ENCODE results near the gene ARHGAP35.
A peak's percentile ranks its signal among the peaks of the same experiment; 100 is the strongest.
"Not testable (repeated sequence)": the region's sequence is repeated elsewhere in the genome, so short reads cannot be mapped to it uniquely, and the experiment has no call there.

ARHGAP35 gene

GRCh38 chr19:46860846-46861690 lies at the start of gene ARHGAP35:
TSS of gene ARHGAP35 (plus strand) at chr19:46860997. CDS start at chr19:46918676, 57,679 bp downstream.
- peak; percentile 85 for DNase-seq (ENCODE audit: low spot score)

DNA sequence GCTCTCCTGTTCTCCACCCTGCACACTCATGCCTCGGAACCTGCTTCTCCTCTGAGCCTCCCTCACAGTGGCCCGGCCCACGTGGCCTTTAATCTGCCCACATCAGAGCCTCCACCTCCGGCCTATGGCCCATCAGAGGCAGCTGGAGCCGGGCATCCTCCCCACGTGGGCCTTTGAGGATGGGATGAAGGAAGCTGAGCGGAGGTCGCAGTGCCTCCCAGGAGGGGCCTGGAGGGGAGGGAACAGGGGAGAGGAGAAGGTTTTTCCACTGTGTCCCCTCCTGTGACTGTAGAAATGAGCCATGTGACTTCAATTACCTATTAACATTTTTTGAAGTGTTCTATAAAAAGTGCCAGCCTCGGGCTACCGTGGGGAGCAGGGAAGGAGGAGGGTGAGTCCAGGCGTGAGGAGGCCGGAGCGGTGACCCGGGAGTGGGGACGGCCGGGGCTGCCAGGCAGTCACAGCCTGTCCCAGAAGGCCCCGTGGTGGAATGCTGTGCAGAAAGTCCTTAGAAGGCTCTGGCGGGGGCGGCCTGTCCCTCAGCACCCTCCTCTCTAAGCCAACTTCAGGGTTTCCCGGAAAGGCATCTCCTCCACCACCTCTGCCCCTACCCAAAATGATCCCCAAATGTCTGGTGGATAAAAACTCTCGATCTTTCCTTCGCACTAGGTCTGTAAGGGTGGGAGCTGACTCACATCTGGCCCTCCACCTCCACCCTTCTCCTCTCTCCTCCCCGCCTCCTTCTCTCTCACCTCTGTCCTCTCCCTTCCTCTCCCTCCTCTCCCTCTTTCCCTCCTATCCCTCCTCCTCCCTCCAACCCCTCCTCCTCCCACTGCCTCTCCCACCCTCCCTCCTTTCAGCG lies 47.6 kb upstream of the ARHGAP35 start:
- DNase-seq (ENCODE audit: low spot score): no peak

- no peak for DNase-seq (ENCODE audit: low spot score)
Measured at GRCh38 chr19:46813839-46814358, 46.9 kb upstream of the ARHGAP35 start.

GRCh38 chr19:46815833-46816627 lies 44.8 kb upstream of the ARHGAP35 start:
- DNase-seq (ENCODE audit: low spot score): no peak

GRCh38 chr19:46818812-46819211 lies 42.0 kb upstream of the ARHGAP35 start:
- no peak for DNase-seq (ENCODE audit: low spot score)

DNA sequence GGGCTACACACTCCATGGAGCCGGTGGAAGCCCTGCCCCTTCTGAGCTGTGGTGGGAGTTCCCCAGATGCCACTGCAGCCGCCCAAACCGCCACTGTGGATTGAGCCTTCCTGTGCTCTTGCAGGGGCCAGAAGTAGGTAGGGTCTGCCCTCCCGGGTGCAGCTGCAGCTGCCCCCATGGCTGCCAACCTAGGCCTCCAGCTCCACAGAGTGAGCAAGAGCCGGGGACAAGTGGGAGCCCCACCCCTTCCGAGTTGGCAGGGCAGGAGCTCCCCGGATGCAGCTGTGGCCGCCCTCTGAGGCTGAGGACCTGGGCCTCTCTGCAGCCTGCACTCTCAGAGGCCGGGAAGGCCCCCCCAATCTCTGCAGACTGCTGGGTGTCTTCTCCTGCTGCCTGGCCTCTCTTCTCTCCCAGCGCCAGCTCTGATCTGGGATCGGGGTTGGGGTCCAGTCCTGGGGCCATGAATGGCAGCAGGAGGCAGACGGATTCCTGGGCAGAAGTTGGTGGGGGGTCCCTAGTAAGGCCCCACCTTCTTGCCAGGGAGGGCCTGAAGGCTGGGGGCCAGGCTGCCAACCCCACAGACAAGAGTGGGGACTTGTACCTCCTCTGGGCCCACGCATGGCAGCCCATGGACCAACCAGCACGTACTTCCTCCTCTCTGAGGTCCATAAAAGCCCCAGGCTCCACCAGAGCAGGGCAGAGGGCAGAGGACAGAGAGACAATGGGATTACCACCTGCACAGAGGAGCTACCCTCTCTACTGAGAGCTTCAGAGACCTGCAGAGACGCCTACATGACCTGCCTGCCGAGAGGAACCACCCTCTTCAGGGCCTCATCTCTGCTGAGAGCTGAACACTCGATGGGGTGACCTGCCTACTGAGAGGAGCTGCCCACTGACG lies 39.0 kb upstream of the ARHGAP35 start:
- DNase-seq (ENCODE audit: low spot score): no peak

GRCh38 chr19:46822410-46822787 lies 38.4 kb upstream of the ARHGAP35 start:
- not testable (repeated sequence) for DNase-seq (ENCODE audit: low spot score)

DNA sequence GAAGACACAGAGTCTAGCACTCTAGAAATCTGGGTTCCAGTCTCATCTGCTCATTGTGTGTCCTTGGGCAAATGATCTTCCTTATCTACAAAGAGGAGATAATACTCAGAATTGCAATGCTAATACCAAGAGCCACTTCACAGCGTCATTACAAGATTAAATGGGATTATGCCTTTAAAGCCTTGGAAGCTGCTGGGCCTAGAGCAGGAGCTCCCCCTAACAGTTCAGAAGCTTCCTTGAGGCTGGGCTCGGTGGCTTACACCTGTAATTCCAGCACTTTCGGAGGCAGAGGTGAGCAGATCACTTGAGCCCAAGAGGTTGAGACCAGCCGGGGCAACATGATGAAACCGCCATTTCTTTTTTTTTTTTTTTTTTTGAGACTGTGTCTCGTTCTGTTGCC lies 37.7 kb upstream of the ARHGAP35 start:
- no peak for DNase-seq (ENCODE audit: low spot score)

DNA sequence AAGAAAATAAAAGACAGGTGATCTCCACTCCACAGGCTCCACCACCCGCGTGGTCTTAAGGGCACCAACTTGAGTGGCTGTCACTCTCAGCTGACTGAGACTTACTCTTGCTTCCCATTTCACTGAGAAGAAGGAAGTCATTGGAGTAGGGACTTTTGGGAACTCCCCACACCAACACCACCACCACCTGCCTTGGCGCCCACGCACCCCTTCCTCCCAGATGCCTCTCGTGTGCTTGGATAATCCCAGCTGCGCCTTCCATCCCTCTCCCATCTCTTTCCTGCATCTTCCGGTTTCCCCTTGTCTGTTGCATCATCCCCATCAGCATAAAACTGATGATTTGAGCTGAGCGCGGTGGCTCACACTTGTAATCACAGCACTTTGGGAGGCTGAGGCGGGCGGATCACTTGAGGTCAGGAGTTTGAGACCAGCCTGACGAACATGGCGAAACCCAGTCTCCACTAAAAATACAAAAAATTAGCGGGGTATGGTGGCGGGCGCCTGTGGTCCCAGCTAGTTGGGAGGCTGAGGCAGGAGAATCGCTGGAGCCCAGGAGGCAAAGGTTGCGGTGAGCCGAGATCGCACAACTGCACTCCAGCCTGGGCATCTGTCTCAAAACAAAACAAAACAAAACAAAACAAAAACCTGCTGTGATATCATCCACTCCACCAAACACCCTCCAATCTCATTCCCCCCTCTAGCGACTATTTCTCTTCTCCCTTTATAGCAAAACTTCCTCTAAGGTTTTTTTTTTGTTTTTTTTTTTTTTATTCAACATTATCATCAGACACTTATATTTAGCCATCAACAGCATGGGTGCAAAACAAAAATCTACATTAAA lies 35.7 kb upstream of the ARHGAP35 start:
- DNase-seq (ENCODE audit: low spot score): no peak

DNA sequence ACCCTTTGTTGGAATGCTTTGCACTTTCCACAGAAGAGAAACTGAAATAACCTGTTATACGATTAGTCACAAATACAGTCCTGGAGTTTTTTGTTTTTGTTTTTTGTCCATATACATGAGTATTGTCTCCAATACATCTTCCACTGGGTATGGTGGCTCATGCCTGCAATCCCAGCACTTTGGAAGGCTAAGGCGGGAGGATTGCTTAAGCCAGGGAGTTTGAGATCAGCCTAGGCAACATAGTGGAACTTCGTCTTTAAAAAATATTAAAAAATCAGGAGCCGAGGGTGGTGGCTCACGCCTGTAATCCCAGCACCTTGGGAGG lies 35.1 kb upstream of the ARHGAP35 start:
- no peak for DNase-seq (ENCODE audit: low spot score)

DNA sequence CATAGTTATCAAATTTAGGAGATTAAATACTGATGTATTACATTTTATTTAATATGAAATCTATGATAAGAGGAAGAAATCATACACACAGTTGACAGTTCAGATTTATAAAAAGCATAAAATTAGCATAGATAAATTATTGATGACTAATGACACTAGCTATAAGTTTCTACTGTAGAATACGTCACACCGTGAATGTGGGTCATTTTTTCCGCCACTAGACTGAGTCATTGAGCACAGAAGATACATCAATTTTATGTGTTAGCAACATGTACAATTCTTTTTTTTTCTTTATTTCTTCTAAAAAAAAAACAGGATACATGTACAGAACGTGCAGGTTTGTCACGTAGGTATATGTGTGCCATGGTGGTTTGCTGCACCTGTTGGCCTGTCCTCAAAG lies 32.3 kb upstream of the ARHGAP35 start:
- no peak for DNase-seq (ENCODE audit: low spot score)

DNA sequence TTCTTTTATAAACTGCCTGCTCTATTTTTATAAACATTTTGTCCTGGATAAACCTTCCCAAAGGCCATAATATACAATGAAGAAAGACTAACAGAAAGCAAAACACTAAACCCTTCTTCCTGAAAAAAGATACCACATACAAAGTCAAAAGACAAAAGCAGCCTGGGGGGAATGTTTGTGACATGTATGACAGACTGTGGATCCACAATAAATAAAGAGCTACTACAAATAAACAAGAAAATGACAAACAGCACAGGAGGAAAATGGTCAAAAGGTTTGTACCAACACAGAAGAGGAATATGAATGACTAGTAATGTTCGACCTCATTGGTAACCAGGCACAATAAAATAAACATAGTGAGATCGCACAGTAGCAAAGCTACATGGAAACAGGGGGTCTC lies 29.9 kb upstream of the ARHGAP35 start:
- no peak for DNase-seq (ENCODE audit: low spot score)

- no peak for DNase-seq (ENCODE audit: low spot score)
Measured at GRCh38 chr19:46834121-46834520, 26.7 kb upstream of the ARHGAP35 start.

DNA sequence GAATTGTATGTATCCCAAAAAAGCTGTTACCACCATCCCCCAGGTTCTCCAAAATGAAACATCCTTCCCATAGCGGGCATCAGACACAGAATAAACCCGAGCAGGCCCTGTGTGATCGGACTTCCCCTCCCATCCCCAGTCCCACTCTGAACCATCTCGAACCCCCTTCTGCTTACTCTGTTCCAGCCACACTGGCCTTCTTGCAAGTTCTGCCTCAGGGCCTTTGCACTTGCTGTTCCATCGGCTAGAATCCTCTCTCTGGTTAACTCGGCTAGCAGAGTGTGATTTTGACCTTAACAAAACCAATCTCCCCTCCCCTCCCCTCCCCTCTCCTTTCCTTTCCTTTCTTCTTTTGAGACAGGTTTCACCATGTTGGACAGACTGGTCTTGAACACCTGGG lies 25.8 kb upstream of the ARHGAP35 start:
- no peak for DNase-seq (ENCODE audit: low spot score)

DNA sequence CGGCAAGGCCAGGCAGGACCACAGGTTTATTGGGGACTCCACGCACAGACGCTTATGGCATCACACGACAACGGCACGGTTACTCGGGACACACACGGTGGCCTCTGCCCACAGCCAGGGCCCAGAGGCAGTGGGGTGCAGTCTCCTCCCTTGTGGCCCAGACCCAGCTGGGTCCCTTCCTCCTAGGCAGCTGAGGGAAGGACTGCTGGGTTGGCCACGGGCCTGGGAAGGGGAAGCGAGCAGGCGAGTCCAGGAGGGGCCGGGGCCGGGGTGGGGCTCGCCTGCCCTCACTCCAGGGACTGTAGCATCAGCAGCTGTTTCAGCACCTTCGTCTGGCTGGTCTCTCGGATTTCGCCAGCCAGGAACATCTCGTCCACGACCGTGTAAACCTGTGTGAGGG lies 22.6 kb upstream of the ARHGAP35 start:
- DNase-seq (ENCODE audit: low spot score): no peak

DNA sequence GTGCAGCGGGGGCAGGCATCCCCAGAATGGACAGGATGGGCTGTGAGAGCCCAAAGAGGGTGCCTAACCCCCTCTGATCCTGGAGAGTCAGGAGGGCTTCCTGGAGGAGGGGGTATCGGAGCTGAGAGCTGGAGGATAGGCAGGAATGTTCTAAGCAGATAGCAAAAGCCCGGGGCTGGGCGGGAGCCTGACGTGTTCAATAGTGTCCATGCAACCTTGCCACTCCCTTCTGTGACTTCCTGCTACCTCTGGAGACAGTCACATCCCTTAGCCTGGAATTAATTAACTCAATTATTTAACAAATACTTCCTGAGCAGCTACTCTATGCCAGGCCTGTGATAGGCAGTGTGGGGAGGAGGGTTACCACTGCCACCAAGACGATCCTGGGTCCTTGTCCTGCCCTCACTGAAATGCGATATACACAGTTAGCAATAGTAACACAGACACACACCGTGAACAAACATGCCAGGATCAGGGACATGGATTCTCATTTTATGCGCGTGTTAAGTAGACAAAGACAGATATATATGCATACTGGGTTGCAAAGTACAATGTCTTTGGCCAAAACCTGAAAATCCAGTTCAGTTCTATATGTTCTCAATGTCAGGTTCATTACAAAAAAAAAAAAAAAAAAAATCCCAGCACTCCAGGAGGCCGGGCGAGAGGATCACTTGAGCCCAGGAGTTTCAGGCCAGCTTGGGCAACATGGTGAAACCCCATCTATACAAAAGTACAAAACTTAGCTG lies 20.9 kb upstream of the ARHGAP35 start:
- no peak for DNase-seq (ENCODE audit: low spot score)

DNA sequence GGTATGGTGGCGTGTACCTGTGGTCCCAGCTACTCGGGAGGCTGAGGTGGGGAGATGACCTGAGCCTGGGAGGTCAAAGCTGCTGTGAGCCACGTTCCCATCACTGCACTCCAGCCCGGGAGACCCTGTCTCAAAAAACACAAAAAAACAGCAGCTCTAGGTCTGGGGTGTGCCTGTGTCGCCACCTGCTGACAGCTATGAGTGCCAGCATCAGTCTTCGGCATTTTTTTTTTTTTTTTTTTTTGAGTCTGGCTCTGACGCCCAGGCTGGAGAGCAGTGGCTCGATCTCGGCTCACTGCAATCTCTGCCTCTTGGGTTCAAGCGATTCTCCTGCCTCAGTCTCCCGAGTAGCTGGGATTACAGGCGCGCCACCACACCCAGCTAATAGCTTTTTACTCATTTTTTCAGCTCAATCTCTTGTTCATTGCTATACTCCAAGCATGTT lies 20.3 kb upstream of the ARHGAP35 start:
- DNase-seq (ENCODE audit: low spot score): no peak

GRCh38 chr19:46841458-46842083 lies 19.2 kb upstream of the ARHGAP35 start:
- no peak for DNase-seq (ENCODE audit: low spot score)

DNA sequence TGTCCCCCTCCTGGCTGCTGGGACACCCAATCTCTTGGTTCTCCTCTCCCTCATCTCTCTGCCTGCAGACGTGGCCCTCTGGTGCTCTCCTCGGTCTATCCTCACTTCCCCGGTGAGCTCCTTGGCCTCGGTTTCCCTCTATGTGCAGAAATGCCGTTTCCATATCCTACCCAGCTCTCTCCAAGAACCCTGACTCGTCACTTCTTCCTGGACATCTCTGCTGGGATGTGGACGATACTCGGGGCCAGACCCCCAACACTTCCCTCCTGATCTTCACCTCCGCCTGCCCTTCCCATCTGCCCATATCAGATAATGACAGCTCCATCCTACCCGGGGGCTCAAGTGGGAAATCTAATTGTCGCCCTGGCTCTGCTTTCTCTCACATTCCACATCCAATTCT lies 18.0 kb upstream of the ARHGAP35 start:
- no peak for DNase-seq (ENCODE audit: low spot score)

Data from COLO829 (cell line).